GM13977 (cell line): Measurements from ENCODE around the gene HOXC9.

Experiments used
- DNase-seq: peaks from one replicate; pipeline ENCODE4 v3.0.0; 2012; ENCODE audit warnings: low spot score
- in situ Hi-C: fragments of 300-500 bp; cut with MboI; formaldehyde crosslinking; loops from one replicate; pipeline ENCODE4 v1.12.0; 2022; ENCODE audit warnings: low sequenced_read_pairs, low pct_unique_long_range_greater_than_20kb, mixed read lengths, inconsistent platforms; ENCODE audit not compliant: unreplicated experiment
- TF ChIP-seq, protein P1 (sequence below): IDR thresholded peaks from 2 replicates; pipeline ENCODE4 v1.5.1; 2012; ENCODE audit warnings: mild to moderate bottlenecking, control low read depth; ENCODE audit not compliant: insufficient read depth; ENCODE audit errors: extremely low read depth, missing control alignments

The HOXC9 gene

DNA sequence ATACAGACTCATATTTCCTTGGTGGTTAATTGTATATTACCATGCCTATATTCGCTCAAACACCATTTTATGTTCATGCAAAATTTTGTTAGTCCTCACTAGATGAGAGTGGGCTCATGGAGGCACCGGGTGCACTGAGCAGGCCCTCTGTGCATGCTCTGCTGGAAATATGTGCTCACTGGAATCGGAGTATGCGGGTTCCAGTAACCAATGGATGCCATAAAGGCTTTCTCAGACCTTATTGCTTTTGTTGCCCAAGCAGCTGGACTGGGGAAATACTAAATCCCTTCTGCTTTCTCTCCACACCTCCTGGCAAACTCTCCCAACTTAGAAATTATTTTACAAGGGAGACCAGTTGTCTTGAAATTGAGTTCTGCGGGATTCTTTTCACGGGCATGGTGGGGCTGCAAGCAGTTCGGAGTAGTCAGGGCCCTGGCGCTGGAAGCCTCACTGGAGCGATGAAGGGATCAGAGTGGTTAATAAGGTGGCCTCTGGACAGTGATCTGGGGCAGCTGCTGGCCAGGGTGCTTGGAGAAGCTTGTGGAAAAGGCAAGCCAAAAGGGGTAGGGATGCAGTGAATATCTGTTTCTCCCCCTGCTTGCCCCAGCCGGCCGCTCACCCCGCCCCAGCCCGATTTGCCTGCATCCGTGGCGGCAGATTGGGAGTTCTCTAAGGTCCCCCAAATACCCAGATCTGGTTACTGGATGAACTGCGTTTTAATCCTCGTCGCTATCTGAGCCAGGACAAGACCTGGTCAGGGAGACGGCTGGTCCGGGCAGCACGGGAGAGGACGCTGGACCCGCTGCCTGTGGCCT is 20.8 kb downstream of the HOXC9 start:
- in situ Hi-C loops, result loop anchor here (10.0 to 25.0 kb wide), 2 partner anchors 174 to 342 kb away; partner anchors contain the start of gene GPR84
- DNase-seq, result no peak
- TF ChIP-seq, protein P1, sequence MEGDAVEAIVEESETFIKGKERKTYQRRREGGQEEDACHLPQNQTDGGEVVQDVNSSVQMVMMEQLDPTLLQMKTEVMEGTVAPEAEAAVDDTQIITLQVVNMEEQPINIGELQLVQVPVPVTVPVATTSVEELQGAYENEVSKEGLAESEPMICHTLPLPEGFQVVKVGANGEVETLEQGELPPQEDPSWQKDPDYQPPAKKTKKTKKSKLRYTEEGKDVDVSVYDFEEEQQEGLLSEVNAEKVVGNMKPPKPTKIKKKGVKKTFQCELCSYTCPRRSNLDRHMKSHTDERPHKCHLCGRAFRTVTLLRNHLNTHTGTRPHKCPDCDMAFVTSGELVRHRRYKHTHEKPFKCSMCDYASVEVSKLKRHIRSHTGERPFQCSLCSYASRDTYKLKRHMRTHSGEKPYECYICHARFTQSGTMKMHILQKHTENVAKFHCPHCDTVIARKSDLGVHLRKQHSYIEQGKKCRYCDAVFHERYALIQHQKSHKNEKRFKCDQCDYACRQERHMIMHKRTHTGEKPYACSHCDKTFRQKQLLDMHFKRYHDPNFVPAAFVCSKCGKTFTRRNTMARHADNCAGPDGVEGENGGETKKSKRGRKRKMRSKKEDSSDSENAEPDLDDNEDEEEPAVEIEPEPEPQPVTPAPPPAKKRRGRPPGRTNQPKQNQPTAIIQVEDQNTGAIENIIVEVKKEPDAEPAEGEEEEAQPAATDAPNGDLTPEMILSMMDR, result no peak

DNA sequence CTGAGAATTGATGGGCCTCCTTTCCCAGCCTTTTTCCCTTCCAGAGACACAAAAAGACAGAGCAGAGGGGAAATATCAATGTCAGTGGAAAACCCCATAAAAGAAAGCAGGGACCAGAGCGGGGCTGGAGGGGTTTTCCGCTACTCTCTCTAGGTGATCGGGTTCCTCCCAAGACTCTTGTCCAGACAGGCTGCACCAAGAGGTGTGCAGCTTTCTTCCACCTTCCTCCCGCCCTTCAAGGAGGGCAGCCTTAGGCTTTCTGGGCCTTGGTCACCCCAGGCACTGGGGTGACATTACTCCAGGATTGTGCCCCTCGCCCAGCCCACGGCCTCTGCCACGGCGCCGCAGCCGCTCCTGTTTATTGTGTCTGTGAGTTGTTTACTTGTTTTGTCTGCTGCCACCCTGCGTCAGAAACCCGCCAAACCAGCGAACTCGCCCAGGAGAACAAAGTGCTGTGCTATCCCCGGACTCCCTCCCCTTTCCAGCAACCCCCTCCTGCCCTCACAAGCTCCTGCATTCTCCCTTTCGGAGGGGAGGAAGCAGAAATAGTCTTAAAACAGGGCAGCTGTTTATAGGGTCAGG is 21.6 kb downstream of the HOXC9 start:
- no peak for DNase-seq
- in situ Hi-C loops, result loop anchor here (10.0 to 25.0 kb wide), 2 partner anchors 173 to 341 kb away; partner anchors contain the start of gene GPR84
- TF ChIP-seq, protein P1, result peak; percentile 46

DNA sequence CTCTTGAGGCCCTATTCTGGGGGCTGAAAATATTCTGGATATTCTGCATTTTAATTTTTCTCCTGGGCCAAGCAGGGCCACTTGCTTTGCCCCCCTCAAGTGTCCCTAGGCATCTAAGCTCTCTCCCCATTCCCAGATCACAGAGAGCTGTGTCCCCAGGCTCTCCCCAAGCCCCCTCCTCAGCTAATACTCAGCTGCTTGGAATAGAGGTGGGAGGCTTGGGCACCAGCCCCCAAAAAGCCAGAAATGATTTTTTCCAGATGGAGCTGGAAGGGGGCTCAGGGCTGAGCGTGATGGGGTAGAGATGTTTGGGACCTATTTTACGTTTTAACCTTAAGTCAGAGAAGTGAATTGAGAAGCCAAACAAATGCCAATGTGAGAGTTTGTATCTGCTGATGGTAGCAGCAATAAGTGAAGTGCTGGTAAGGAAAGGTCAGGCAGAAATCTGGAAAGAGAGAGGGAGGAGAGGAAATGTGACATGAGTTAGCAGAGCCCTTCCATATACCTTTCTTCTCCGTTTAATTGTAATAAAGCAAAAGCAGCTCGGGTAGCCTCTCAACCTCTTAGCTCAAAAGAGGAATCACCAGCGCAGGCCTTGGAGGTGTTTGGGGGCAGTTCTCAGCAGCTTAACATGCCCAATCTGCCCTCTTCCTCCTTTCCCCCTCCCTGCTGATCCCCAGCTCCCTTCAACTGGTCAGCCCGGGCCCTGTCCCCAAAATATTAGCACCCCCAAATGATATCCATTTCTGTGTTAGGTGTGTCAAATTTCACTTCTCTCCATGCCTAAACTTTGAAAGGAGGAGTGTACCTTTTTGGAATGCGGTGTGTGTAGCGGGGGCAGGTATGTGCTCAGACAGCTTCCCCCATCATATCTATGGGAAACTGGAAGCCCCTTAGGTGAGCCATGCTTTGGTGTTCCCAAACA is 23.3 kb downstream of the HOXC9 start:
- in situ Hi-C loops, result loop anchor here (10.0 to 25.0 kb wide), 2 partner anchors 172 to 339 kb away; partner anchors contain the start of gene GPR84
- DNase-seq, result no peak
- TF ChIP-seq, protein P1, result no peak

DNA sequence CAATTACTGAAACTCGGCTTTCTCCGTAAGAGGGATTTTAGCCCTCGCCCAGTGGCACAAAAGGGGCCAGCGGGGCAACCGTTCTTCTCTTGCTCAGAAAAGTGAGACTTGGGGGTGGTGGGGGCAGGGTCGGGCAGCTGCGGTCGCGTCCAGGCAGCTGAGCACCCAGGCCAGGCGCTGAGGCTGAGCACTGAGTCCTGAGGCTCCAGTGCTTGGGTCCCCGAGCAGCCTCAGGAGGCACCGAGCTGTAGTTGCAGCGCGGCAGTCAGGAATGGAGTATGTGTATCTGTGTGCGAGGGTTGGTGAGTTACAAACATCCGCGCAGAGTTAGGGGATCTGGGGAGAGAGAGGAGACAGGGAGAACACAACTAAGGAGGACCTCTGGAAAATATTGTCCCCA is 24.2 kb downstream of the HOXC9 start:
- in situ Hi-C loops, result loop anchor here (10.0 to 25.0 kb wide), 2 partner anchors 171 to 338 kb away; partner anchors contain the start of gene GPR84
- no peak for DNase-seq
- TF ChIP-seq, protein P1, result no peak

DNA sequence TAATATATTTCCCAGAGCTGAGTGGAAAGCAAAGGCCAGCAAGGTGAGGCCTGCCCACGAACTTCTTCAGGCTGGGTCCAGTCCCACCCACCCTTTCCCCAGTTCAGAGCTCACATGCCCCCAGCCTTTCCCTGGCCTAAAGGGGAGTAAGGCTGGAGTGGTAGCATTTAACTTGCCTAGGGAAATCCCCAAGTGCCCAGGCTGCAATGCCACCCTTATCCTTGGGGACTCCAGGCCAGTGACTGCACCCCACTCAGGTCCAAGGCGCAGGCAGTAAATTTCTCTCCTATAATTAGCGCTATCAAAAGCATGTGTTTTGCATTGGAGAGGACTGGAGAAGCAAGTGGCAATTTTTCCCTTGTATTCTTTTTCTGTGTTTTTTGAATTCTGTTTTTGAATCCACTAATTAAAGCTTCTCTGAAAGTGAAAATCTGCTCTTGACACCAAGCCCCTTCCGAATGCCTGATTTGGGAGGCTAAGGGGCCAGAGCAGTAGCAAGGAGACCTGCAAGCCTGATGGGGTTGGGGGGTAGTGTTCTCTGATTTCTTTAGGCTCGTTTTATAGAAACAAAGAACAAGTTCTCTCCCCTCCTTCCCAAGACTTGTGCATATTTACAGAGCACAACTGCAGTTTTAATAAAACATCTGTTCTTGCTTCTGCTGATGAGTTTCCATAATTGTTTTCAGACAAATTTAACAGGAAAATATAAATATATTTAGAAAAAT is 24.8 kb downstream of the HOXC9 start:
- in situ Hi-C loops, result loop anchor here (10.0 to 25.0 kb wide), 3 partner anchors 87 to 338 kb away; partner anchors contain the start of genes GPR84 and HOXC13
- TF ChIP-seq, protein P1, result no peak
- no peak for DNase-seq
